Urothelium cell line (cell line): ENCODE data around the gene DPH1.

Source experiments
- DNase-seq: peaks from one replicate; pipeline ENCODE4 v3.0.0; 2011; ENCODE audit warnings: low spot score, mixed read lengths
- FAIRE-seq: peaks from 2 replicates; lab custom pipeline; 2011; peaks lifted over from hg19 to GRCh38; lab: Jason Lieb, UNC

The DPH1 gene

GRCh38 chr17:2076087-2076984 lies 46.4 kb downstream of the DPH1 start:
- no peak for FAIRE-seq
- DNase-seq, result no peak

- FAIRE-seq (no peak), DNase-seq (no peak)
These were observed 47.1 kb downstream of the DPH1 start for GRCh38 chr17:2077040-2077439.

GRCh38 chr17:2081564-2081963 lies 51.6 kb downstream of the DPH1 start:
- DNase-seq (no peak), FAIRE-seq (no peak)

- FAIRE-seq, result no peak
These were observed 52.2 kb downstream of the DPH1 start for GRCh38 chr17:2082003-2082781.

GRCh38 chr17:2083613-2084035 lies 53.7 kb downstream of the DPH1 start:
- FAIRE-seq (no peak), DNase-seq (no peak)

More at GRCh38 chr17:2082003-2082781, 52.2 kb downstream of the DPH1 start:
- DNase-seq, result no peak

GRCh38 chr17:2084036-2084765 lies 54.2 kb downstream of the DPH1 start:
- FAIRE-seq, result no peak
- no peak for DNase-seq

GRCh38 chr17:2084766-2085647 lies 55.1 kb downstream of the DPH1 start:
- no peak for DNase-seq

GRCh38 chr17:2085648-2085949 lies 55.6 kb downstream of the DPH1 start:
- FAIRE-seq, result no peak
- no peak for DNase-seq

More at GRCh38 chr17:2084766-2085647, 55.1 kb downstream of the DPH1 start:
- no peak for FAIRE-seq

GRCh38 chr17:2086306-2086705 lies 56.4 kb downstream of the DPH1 start:
- no peak for FAIRE-seq

GRCh38 chr17:2087597-2088211 lies 57.8 kb downstream of the DPH1 start:
- DNase-seq (no peak), FAIRE-seq (no peak)

More at GRCh38 chr17:2086306-2086705, 56.4 kb downstream of the DPH1 start:
- no peak for DNase-seq

- FAIRE-seq (no peak), DNase-seq (no peak)
These were observed 59.1 kb downstream of the DPH1 start for GRCh38 chr17:2089021-2089422.

GRCh38 chr17:2090210-2090641 lies 60.3 kb downstream of the DPH1 start:
- no peak for DNase-seq
- no peak for FAIRE-seq

GRCh38 chr17:2090804-2091534 lies 61.0 kb downstream of the DPH1 start:
- FAIRE-seq (no peak), DNase-seq (peak; percentile 71)

- FAIRE-seq, result no peak
- DNase-seq, result no peak
These were observed 62.3 kb downstream of the DPH1 start for GRCh38 chr17:2092253-2092652.

- FAIRE-seq, result no peak
These were observed 63.4 kb downstream of the DPH1 start for GRCh38 chr17:2093349-2093748.

More at GRCh38 chr17:2093349-2093748, 63.4 kb downstream of the DPH1 start:
- DNase-seq, result no peak
